ENCODE data around the gene ZDHHC20. TPM values are rescaled to one million over a fixed set of nuclear protein-coding genes. Genes with fewer than 3 reads are reported as not detected.

Gene ZDHHC20
- total RNA-seq, 1 donor from 2014 or later: 21.0 TPM

DNA sequence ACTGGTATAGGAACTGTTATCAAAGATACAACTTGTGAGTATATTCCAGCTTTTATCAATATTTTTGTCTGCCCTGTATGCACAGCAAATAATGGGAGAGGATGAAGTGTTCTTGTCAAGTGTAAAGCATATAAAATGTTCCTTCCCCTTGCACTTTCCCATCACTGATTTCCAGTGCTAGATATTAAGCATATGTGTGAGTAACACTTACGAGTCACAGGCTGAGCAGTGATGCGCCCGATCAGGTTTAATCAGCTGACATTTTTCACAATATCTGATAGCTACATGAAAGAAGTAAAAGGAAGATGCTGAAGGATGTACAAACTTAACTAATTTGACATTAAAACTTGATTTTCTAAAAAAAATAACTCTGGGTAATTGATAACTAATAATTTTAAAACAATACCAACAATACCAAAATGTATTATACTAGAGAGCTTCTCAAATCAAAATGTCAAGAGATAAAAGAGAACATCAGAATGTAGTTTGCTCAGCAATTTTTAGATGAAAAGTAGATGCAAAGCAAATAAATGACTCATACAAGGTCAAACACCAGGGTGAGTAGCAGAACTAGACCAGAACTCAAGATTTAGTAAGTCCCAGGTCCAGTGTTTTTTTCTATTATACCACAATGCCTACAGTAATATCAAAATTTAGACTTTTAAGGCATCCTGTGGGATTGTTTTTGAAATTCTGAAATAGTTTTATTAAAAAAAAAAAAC lies 56.4 kb downstream of the ZDHHC20 start:
- Mint-ChIP-seq H3K9me3 (ENCODE audit: unreplicated experiment) (no peaks in the 10 kb centered on the region), H3K4me3 (ENCODE audit: unreplicated experiment) (no peak overlapping the region), H3K36me3 (ENCODE audit: unreplicated experiment) (peaks cover 3% of the 10 kb centered on the region), H3K4me1 (ENCODE audit: low read depth, unreplicated experiment) (no peaks in the 10 kb centered on the region), H3K27ac (ENCODE audit: unreplicated experiment) (no peak overlapping the region), H3K27me3 (ENCODE audit: unreplicated experiment) (no peaks in the 10 kb centered on the region)
- TF ChIP-seq, protein P1, sequence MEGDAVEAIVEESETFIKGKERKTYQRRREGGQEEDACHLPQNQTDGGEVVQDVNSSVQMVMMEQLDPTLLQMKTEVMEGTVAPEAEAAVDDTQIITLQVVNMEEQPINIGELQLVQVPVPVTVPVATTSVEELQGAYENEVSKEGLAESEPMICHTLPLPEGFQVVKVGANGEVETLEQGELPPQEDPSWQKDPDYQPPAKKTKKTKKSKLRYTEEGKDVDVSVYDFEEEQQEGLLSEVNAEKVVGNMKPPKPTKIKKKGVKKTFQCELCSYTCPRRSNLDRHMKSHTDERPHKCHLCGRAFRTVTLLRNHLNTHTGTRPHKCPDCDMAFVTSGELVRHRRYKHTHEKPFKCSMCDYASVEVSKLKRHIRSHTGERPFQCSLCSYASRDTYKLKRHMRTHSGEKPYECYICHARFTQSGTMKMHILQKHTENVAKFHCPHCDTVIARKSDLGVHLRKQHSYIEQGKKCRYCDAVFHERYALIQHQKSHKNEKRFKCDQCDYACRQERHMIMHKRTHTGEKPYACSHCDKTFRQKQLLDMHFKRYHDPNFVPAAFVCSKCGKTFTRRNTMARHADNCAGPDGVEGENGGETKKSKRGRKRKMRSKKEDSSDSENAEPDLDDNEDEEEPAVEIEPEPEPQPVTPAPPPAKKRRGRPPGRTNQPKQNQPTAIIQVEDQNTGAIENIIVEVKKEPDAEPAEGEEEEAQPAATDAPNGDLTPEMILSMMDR (IDR thresholded peaks at IDR 0.05; ENCODE audit: partially characterized antibody, unreplicated experiment): no peak
- DNase-seq: no peak

DNA sequence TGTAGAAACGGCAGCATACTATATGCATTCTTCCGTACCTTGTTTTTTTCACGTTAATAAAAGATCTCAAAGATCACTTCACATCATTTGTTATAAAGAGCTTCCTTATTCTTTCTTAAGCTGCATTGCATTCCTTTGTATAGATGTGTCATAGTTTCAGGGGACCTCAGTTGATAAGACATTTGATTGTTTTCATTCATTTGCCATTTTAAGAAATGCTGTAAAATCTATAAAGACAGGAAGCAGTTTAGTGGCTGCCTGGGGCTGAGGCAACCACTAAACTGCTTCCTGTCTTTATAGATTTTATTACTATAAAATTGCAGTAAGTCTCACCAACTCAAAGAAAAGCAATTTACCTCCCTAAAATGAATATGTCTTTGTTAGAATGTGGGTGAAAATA lies 59.4 kb downstream of the ZDHHC20 start:
- H3K9me3 Mint-ChIP-seq (ENCODE audit: unreplicated experiment): no peaks in the 10 kb centered on the region
- H3K36me3 Mint-ChIP-seq (ENCODE audit: unreplicated experiment): peaks cover 5% of the 10 kb centered on the region
- no peak for DNase-seq
- no peak overlapping the region for H3K27ac Mint-ChIP-seq (ENCODE audit: unreplicated experiment)
- no peaks in the 10 kb centered on the region for H3K4me1 Mint-ChIP-seq (ENCODE audit: low read depth, unreplicated experiment)
- no peak overlapping the region for H3K4me3 Mint-ChIP-seq (ENCODE audit: unreplicated experiment)
- TF ChIP-seq, protein P1 (IDR thresholded peaks at IDR 0.05; ENCODE audit: partially characterized antibody, unreplicated experiment): no peak
- peaks cover 3% of the 10 kb centered on the region for H3K27me3 Mint-ChIP-seq (ENCODE audit: unreplicated experiment)

DNA sequence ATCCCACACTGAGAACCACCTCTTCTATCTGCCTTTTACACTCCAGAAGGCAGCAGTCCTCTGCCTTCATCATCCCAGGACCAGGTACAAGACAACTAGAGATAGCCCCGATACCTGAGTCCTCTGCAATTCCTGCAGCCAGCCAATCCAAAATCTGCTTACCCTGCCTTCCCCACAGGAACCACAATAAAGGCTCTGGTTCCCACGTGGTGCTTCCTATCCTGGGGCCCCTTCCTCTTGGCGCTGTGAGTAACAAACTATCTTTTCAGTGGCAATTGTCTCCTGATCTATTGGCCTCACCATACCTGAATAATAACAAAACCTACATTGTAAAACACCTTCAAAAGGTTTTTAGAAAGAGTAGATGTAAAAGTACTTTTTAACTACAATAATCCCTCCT lies 63.1 kb downstream of the ZDHHC20 start:
- DNase-seq: no peak
- H3K27ac Mint-ChIP-seq (ENCODE audit: unreplicated experiment): no peak overlapping the region

DNA sequence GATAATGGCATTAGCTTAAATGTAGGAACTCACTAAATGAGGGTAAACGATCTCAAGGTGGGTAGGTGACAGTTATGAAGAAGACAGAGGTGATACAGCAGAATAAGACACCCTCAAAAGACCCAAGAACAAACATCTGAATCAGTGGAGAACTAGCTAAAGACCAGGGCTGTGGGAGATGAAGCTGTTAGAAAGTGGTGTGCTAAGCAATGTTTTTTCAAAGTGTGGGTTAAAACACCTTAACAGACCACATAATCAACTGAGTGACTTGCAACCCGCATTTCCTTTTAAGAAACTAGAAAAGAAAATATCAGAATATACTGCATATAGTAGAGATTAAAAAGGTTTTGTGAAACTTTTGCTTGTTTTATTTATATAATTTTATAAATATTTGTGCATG lies 70.0 kb downstream of the ZDHHC20 start:
- Mint-ChIP-seq H3K27ac (ENCODE audit: unreplicated experiment) (no peak overlapping the region), H3K4me3 (ENCODE audit: unreplicated experiment) (no peak overlapping the region), H3K9me3 (ENCODE audit: unreplicated experiment) (peaks cover 3% of the 10 kb centered on the region), H3K4me1 (ENCODE audit: low read depth, unreplicated experiment) (no peaks in the 10 kb centered on the region), H3K27me3 (ENCODE audit: unreplicated experiment) (no peaks in the 10 kb centered on the region), H3K36me3 (ENCODE audit: unreplicated experiment) (peaks cover 11% of the 10 kb centered on the region)
- no peak for DNase-seq
- TF ChIP-seq, protein P1 (IDR thresholded peaks at IDR 0.05; ENCODE audit: partially characterized antibody, unreplicated experiment): no peak

More for the DNA sequence above, 63.1 kb downstream of the ZDHHC20 start:
- no peak overlapping the region for H3K4me3 Mint-ChIP-seq (ENCODE audit: unreplicated experiment)
- TF ChIP-seq, protein P1 (IDR thresholded peaks at IDR 0.05; ENCODE audit: partially characterized antibody, unreplicated experiment): no peak
- peaks cover 5% of the 10 kb centered on the region for H3K9me3 Mint-ChIP-seq (ENCODE audit: unreplicated experiment)
- peaks cover 3% of the 10 kb centered on the region for H3K27me3 Mint-ChIP-seq (ENCODE audit: unreplicated experiment)
- peaks cover 5% of the 10 kb centered on the region for H3K36me3 Mint-ChIP-seq (ENCODE audit: unreplicated experiment)
- no peaks in the 10 kb centered on the region for H3K4me1 Mint-ChIP-seq (ENCODE audit: low read depth, unreplicated experiment)

DNA sequence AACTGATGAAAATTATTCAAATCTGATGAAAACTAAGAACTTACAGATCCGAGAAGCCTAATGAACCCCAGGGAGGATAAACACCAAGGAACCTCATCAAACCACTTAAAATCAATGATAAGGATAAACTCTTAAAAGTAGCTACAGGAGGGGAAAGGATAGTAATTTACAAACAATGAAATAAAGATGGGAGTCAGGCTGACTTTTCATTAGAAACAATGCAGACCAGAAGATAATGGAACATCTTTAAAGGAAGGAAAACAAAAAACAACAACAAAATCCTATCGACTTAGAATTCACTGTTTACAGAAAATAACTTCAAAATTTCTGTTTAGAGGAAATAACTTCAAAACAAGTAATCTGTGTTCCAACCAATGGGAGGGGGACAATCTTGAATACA lies 73.4 kb downstream of the ZDHHC20 start:
- Mint-ChIP-seq H3K9me3 (ENCODE audit: unreplicated experiment) (no peaks in the 10 kb centered on the region), H3K27me3 (ENCODE audit: unreplicated experiment) (no peaks in the 10 kb centered on the region), H3K4me1 (ENCODE audit: low read depth, unreplicated experiment) (no peaks in the 10 kb centered on the region), H3K4me3 (ENCODE audit: unreplicated experiment) (no peak overlapping the region), H3K27ac (ENCODE audit: unreplicated experiment) (no peak overlapping the region), H3K36me3 (ENCODE audit: unreplicated experiment) (peaks cover 11% of the 10 kb centered on the region)
- TF ChIP-seq, protein P1 (IDR thresholded peaks at IDR 0.05; ENCODE audit: partially characterized antibody, unreplicated experiment): no peak
- DNase-seq: no peak

Data from glutamatergic neuron (in vitro differentiated cells).